Suppressor macrophage treated with lipopolysaccharide for 1 hour (primary cell): Measurements from ENCODE around the gene APOBEC4.
"Not testable (repeated sequence)": the region's sequence is repeated elsewhere in the genome, so short reads cannot be mapped to it uniquely, and the experiment has no call there.

ENCODE experiments used
- DNase-seq, 3 donors: peaks; one replicate each; pipeline ENCODE4 v3.0.0-alpha.2; 2020 to 2022

Gene APOBEC4

GRCh38 chr1:183632964-183633363, 20.2 kb downstream of the APOBEC4 start:
- DNase-seq, result no peak

- no peak for DNase-seq
Observed at GRCh38 chr1:183632114-183632513, 21.0 kb downstream of the APOBEC4 start.

- DNase-seq, result no peak
Observed at GRCh38 chr1:183630748-183631147, 22.4 kb downstream of the APOBEC4 start.

- DNase-seq, result no peak
Observed at GRCh38 chr1:183628537-183628936, 24.6 kb downstream of the APOBEC4 start.

GRCh38 chr1:183626236-183626635, 26.9 kb downstream of the APOBEC4 start:
- peak in 2 of 3 donors; percentile 32 to 55 for DNase-seq

- DNase-seq, result peak; percentile 59 to 65 (median 65)
Observed at GRCh38 chr1:183622884-183623785, 30.0 kb downstream of the APOBEC4 start.

GRCh38 chr1:183622013-183622412, 31.1 kb downstream of the APOBEC4 start:
- DNase-seq, result no peak

GRCh38 chr1:183620311-183620710, 32.8 kb downstream of the APOBEC4 start:
- DNase-seq, result no peak

- no peak for DNase-seq
Observed at GRCh38 chr1:183619781-183620180, 33.3 kb downstream of the APOBEC4 start.

- not testable (repeated sequence) for DNase-seq
Observed at GRCh38 chr1:183618202-183618601, 34.9 kb downstream of the APOBEC4 start.

GRCh38 chr1:183612975-183613374, 40.1 kb downstream of the APOBEC4 start:
- not testable (repeated sequence) for DNase-seq

- DNase-seq, result no peak
Observed at GRCh38 chr1:183612407-183612806, 40.7 kb downstream of the APOBEC4 start.

GRCh38 chr1:183611021-183611420, 42.1 kb downstream of the APOBEC4 start:
- DNase-seq, result no peak

GRCh38 chr1:183609759-183610452, 43.2 kb downstream of the APOBEC4 start:
- DNase-seq, result no peak

- DNase-seq, result peak; percentile 89 to 96 (median 94)
Observed at GRCh38 chr1:183609313-183609712, 43.8 kb downstream of the APOBEC4 start.

- no peak for DNase-seq
Observed at GRCh38 chr1:183607322-183607980, 45.7 kb downstream of the APOBEC4 start.

- DNase-seq, result no peak
Observed at GRCh38 chr1:183605904-183606303, 47.2 kb downstream of the APOBEC4 start.

GRCh38 chr1:183604815-183605214, 48.3 kb downstream of the APOBEC4 start:
- peak in 1 of 3 donors; percentile 50 for DNase-seq

GRCh38 chr1:183604038-183604808, 48.9 kb downstream of the APOBEC4 start:
- peak; percentile 76 to 86 (median 84) for DNase-seq

- no peak for DNase-seq
Observed at GRCh38 chr1:183602510-183602909, 50.6 kb downstream of the APOBEC4 start.

- peak in 2 of 3 donors; percentile 35 to 55 for DNase-seq
Observed at GRCh38 chr1:183600634-183601033, 52.5 kb downstream of the APOBEC4 start.

GRCh38 chr1:183600136-183600535, 53.0 kb downstream of the APOBEC4 start:
- DNase-seq, result peak; percentile 85 to 95 (median 94)
